Upper lobe of right lung (tissue), 1 donor: ENCODE measurements around the gene TMEM18. TPM values are rescaled to one million over a fixed set of nuclear protein-coding genes. Genes with fewer than 3 reads are reported as not detected.

ENCODE experiments used
- ATAC-seq: fragments of 200-7000 bp; cut with Tn5 transposase; one replicate; pipeline ENCODE4 v1.9.1; 2020; ENCODE audit warnings: mild to moderate bottlenecking, moderate library complexity
- DNase-seq: peaks from one replicate; pipeline ENCODE4 v3.0.0-alpha.2; 2020
- H3K27ac ChIP-seq: fragments of 200-600 bp; one replicate; pipeline ENCODE4 v1.8.0; 2022
- H3K27me3 ChIP-seq: fragments of 200-600 bp; one replicate; pipeline ENCODE4 v1.8.0; 2022; ENCODE audit warnings: mild to moderate bottlenecking
- H3K36me3 ChIP-seq: fragments of 200-600 bp; one replicate; pipeline ENCODE4 v1.8.0; 2022
- H3K4me1 ChIP-seq: fragments of 200-600 bp; one replicate; pipeline ENCODE4 v1.8.0; 2022
- H3K4me3 ChIP-seq: fragments of 200-600 bp; one replicate; pipeline ENCODE4 v1.8.0; 2022; ENCODE audit warnings: mild to moderate bottlenecking
- H3K9me3 ChIP-seq: fragments of 200-600 bp; one replicate; pipeline ENCODE4 v1.8.0; 2022
- intact Hi-C: fragments of 100-400 bp; cut with DNase I; formaldehyde crosslinking; loops from one replicate; pipeline ENCODE4 v1.11.0; 2022
- total RNA-seq: library from RNA; stranded (reverse); fragmentation: NEBNext Ultra II Directional; extraction: Animal tissue kit (Norgen Biotek cat#: 25700); gene quantifications from one replicate; pipeline ENCODE4 v1.2.1, GENCODE V29; 2021
- TF ChIP-seq, protein P1 (sequence below): fragments of 200-600 bp; IDR thresholded peaks from one replicate; pipeline ENCODE4 v1.8.0; 2022; ENCODE audit warnings: antibody characterized with exemption
- donor health status: DM: no; HTN: yes; CAD: no; lungs with severe emphysema.

TMEM18 gene
- total RNA-seq, 1 donor from 2014 or later, result 21.3 TPM

DNA sequence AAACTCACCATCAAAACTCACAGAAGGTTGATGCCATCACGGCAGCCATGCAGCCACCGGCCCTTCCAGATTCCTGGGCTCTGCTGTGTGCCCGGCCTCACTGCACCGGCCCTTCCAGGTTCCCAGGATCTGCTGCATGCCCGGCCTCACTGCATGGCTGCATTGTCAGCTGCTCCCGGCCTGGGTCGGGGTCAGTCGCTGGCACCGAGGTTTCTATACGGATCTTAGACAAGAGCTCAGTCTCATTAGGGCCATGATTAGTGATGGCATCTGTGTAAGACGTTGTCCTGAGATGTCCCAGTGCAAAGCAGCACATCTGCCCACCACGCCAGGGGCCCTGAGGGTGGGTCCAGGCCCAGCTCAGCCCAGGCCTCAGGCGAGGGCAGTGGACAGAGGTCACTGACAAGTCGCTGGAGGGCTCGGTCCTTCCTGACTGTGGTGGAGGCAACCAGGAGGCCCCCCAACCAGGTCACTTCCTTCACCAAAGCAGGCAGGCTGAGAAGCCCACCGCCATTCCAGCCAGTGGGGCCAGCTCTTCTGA, 29.4 kb downstream of the TMEM18 start:
- no peaks in the 10 kb centered on the region for H3K9me3 ChIP-seq
- TF ChIP-seq, protein P1, sequence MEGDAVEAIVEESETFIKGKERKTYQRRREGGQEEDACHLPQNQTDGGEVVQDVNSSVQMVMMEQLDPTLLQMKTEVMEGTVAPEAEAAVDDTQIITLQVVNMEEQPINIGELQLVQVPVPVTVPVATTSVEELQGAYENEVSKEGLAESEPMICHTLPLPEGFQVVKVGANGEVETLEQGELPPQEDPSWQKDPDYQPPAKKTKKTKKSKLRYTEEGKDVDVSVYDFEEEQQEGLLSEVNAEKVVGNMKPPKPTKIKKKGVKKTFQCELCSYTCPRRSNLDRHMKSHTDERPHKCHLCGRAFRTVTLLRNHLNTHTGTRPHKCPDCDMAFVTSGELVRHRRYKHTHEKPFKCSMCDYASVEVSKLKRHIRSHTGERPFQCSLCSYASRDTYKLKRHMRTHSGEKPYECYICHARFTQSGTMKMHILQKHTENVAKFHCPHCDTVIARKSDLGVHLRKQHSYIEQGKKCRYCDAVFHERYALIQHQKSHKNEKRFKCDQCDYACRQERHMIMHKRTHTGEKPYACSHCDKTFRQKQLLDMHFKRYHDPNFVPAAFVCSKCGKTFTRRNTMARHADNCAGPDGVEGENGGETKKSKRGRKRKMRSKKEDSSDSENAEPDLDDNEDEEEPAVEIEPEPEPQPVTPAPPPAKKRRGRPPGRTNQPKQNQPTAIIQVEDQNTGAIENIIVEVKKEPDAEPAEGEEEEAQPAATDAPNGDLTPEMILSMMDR, result no peak
- DNase-seq, result no peak
- peaks cover 3% of the 10 kb centered on the region for H3K27me3 ChIP-seq
- no peaks in the 10 kb centered on the region for H3K4me1 ChIP-seq
- no peaks in the 10 kb centered on the region for H3K36me3 ChIP-seq
- ATAC-seq, result no peak
- no peak overlapping the region for H3K4me3 ChIP-seq
- H3K27ac ChIP-seq, result no peak overlapping the region
- intact Hi-C loops, result no loop called here

DNA sequence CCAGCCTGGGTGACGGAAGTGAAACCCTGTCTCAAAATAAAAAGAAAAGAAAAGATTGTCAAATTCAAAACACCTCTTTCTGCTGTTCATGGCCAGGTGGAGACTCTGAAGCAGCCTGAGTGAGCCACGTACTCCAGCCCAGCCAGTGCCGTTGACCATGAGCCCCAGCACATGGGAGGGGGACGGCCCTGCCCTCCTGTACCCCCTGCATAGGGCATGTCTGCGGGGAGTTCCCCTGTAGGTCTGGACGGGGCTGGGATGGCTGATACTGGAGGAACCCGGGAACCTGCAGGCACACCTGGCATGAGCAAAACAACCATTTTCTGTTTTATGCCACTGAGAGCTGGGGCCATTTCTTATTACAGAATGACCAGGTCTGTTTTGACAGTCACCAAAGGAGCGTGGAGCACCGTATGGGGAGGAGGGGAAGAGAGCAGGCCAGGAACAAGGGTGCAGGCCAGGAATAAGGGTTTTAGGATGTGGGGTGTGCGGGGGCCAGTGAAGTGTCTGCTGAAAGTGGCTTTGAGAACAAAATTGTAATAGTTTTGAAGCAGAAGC, 30.1 kb downstream of the TMEM18 start:
- intact Hi-C loops, result no loop called here
- Histone ChIP-seq H3K9me3 (no peaks in the 10 kb centered on the region), H3K27ac (no peak overlapping the region), H3K27me3 (peaks cover 3% of the 10 kb centered on the region), H3K4me1 (no peaks in the 10 kb centered on the region), H3K36me3 (no peaks in the 10 kb centered on the region), H3K4me3 (no peak overlapping the region)
- no peak for DNase-seq
- TF ChIP-seq, protein P1, result no peak
- ATAC-seq, result no peak

DNA sequence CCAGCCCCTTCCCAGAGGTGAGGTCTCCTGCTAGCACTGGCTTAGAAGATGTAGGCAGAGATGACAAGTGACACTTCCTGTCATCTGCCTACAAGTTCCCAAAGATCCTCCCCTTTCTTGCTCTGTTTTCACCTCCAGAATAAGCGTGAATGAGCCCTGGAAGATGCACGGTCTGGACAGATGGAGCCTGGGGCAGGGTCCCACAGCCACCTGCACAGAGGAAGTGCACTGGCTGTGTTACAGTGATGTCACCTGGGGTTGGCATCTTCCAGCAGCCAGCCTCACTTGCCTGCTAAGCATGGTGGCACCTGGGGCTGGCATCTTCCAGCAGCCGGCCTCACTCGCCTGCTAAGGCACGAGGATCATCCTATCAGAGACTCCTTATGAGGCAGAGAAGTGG, 32.3 kb downstream of the TMEM18 start:
- Histone ChIP-seq H3K4me3 (no peak overlapping the region), H3K9me3 (no peaks in the 10 kb centered on the region), H3K4me1 (no peaks in the 10 kb centered on the region), H3K36me3 (no peaks in the 10 kb centered on the region), H3K27ac (no peak overlapping the region), H3K27me3 (peaks cover 3% of the 10 kb centered on the region)
- TF ChIP-seq, protein P1, result no peak
- ATAC-seq (no peak), DNase-seq (no peak)
- intact Hi-C loops, result no loop called here

DNA sequence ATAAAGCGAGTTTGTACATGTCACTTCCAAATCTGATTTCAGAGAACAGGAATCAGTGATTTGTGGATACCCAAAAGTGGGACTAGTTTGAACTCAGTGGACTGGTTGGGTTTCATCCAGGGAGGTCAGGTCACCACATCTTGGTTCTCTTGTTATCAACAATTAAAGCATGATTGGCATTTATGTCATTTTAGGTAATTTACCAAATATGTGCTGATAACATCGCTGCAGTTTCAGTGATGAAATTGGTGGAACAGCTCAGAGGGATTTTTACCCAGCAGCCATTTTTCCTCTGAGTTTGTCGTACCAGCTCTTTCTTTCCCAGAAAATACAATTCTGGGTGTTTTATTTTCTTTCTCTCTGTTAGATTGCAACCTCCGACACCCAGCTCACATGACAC, 33.4 kb downstream of the TMEM18 start:
- no peak for DNase-seq
- intact Hi-C loops, result no loop called here
- ATAC-seq, result no peak
- TF ChIP-seq, protein P1, result no peak
- no peak overlapping the region for H3K27ac ChIP-seq
- no peaks in the 10 kb centered on the region for H3K4me1 ChIP-seq
- no peaks in the 10 kb centered on the region for H3K9me3 ChIP-seq
- H3K27me3 ChIP-seq, result peaks cover 3% of the 10 kb centered on the region
- no peak overlapping the region for H3K4me3 ChIP-seq
- H3K36me3 ChIP-seq, result no peaks in the 10 kb centered on the region

DNA sequence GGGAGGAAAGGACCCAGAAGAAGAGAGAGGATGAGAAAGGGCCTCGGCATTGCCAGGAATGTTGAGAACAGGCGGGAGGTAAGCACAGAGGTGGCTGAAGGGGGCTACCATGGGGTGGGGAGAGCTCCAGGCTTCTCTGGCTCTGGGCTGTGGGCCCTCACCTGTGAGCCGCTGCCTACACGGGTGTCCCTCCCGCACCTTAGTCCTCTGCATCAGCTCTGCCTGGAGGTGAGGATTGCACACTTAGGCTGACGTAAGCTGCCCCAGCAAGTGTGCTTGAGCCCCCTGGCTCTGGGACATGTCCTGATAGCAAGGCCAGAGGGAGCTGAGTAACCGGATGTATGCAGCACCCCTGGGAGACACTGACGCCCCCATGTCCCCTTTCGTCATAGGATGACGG, 33.9 kb downstream of the TMEM18 start:
- DNase-seq, result no peak
- intact Hi-C loops, result no loop called here
- Histone ChIP-seq H3K27me3 (peaks cover 3% of the 10 kb centered on the region), H3K4me3 (no peak overlapping the region), H3K4me1 (no peaks in the 10 kb centered on the region), H3K36me3 (no peaks in the 10 kb centered on the region), H3K27ac (no peak overlapping the region), H3K9me3 (no peaks in the 10 kb centered on the region)
- no peak for ATAC-seq
- TF ChIP-seq, protein P1, result no peak
